ENCODE results near the gene SLC38A8. TPM values are rescaled to one million over a fixed set of nuclear protein-coding genes. Genes with fewer than 3 reads are reported as not detected.

The SLC38A8 gene
- total RNA-seq, 1 donor from 2014 or later: not detected

DNA sequence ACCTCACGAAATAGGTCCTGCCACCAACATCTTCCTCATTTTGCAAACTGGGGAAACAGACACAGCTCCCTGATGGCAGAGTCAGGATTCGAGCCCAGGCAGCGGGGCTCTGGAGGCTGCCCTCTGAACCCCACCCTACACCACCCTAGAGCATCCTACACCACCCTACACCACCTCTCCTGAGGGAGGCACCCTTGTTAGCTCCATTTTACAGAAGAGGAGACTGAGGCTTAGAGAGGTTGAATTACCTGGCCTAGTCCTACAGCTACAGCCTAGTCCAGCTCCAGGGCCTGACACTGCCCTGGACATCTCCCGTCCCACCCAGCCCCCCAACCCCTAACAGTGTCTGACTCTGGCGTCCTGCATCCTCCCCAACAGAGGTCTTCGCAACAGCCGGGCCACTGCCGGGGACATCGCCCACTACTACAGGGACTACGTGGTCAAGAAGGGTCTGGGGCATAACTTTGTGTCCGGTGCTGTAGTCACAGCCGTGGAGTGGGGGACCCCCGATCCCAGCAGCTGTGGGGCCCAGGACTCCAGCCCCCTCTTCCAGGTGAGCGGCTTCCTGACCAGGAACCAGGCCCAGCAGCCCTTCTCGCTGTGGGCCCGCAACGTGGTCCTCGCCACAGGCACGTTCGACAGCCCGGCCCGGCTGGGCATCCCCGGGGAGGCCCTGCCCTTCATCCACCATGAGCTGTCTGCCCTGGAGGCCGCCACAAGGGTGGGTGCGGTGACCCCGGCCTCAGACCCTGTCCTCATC, 77.7 kb downstream of the SLC38A8 start:
- no peak for DNase-seq (ENCODE audit: low spot score)
- intact Hi-C loops (cut with DNase I): loop anchor here (5.0 to 10.0 kb wide), 2 partner anchors 222 to 520 kb away; partner anchors contain the start of gene TAF1C

DNA sequence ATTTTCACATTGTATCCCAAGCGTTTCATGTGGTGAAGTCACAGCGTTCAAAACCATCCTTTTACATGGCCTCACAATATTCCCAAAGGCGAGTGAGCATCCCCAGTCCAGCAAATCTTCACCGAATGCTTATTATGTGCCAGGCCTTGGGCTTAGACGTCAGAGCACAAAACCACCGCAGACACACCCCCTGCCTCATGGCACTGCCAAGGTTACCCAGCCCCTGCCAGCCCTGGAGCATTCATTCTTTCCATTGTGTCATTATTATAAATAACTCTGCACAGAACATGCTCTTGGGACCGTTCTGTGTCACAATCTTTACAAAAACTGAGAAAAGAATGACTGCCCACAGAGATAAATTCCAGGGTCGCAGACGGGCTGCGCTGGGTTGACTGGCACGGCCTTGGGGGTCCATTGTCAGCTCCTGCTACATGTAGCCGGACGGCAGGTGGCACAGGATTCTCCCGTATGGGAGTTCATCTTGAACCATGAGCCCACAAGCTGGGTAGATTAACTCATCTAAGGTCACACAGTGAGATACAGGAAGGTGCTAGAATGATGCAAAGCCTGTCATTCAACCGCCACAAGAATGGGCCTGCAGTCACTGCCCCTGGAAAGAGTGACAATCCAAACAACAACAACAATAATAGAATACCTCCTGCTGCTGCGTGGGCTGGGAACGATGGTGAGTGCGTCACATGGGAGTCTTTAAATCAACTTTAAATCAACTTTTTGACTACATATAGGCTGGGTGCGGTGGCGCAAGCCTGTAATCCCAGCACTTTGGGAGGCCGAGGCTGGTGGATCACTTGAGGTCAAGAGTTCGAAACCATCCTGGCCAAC, 79.1 kb downstream of the SLC38A8 start:
- intact Hi-C loops (cut with DNase I): loop anchor here (10.0 kb wide), 1 partner anchor 521 kb away; no protein-coding TSS in a partner anchor
- DNase-seq (ENCODE audit: low spot score): no peak

DNA sequence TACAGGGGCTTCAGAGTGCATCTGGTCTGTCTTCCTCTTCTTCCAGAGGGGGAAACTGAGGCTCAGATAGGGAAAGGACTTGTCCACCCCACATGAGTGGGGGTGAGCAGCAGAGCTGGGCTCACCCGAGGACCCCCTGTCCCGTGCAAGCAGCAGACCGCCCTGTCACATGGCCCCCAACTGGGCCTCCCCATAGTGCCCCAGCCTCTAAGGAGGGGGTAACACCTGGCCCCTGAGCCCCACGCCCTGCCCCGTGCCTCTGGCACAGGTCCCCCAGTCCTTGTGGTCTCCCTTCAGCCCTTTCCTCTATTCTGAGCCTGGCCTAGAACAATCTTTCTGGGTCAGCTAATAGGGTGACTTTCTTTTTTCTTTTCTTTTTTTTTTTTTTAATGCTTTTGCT, 81.0 kb downstream of the SLC38A8 start:
- no peak for DNase-seq (ENCODE audit: low spot score)
- intact Hi-C loops (cut with DNase I): loop anchor here (10.0 kb wide), 1 partner anchor 523 kb away; no protein-coding TSS in a partner anchor

DNA sequence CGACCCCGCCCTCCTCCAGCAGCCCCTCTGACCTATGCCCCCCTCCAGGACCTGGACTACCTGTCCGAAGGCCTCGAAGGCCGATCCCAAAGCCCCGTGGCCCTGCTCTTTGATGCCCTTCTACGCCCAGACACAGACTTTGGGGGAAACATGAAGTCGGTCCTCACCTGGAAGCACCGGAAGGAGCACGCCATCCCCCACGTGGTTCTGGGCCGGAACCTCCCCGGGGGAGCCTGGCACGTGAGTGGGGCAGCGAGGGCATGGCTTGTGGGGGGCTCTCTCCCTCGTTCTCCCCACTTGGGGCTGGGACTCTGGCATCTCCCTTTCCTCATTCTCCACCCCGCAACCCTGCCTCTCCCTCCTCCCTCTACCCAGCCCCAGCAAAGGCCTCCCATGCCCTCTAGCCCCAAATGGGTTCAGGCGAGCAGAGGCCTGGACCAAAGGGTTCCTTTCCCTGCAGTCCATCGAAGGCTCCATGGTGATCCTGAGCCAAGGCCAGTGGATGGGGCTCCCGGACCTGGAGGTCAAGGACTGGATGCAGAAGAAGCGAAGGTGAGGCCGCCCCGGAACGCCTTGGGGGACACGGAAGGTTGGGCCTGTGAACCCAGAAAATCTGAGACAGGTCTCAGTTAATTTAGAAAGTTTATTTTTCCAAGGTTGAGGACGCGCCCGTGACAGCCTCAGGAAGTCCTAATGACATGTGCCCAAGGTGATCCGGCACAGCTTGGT, 81.9 kb downstream of the SLC38A8 start:
- intact Hi-C loops (cut with DNase I): loop anchor here (10.0 kb wide), 1 partner anchor 524 kb away; no protein-coding TSS in a partner anchor
- DNase-seq (ENCODE audit: low spot score): no peak

Other genes with a start within 250 kb of the SLC38A8 start
- gene HSBP1, start 234.8 kb downstream of the SLC38A8 start, total RNA-seq: 126 TPM
- gene MLYCD, start 143.7 kb downstream of the SLC38A8 start, total RNA-seq: 20.1 TPM
- 12.6 TPM for gene OSGIN1, start 89.6 kb downstream of the SLC38A8 start, total RNA-seq
- 2.5 TPM for gene NECAB2, start 74.6 kb downstream of the SLC38A8 start, total RNA-seq
- 53.2 TPM for gene MBTPS1, start 74.1 kb upstream of the SLC38A8 start, total RNA-seq
- gene HSDL1, start 102.4 kb upstream of the SLC38A8 start, total RNA-seq: 17.4 TPM
- not detected for gene DNAAF1, start 102.5 kb upstream of the SLC38A8 start, total RNA-seq
- 20.9 TPM for gene TAF1C, start 144.3 kb upstream of the SLC38A8 start, total RNA-seq
- gene ADAD2, start 148.4 kb upstream of the SLC38A8 start, total RNA-seq: 0.24 TPM
- not detected for gene KCNG4, start 197.2 kb upstream of the SLC38A8 start, total RNA-seq